Measurements from ENCODE around the gene GRAMD1B. TPM values are rescaled to one million over a fixed set of nuclear protein-coding genes. Genes with fewer than 3 reads are reported as not detected.
A peak's percentile ranks its signal among the peaks of the same experiment; 100 is the strongest.

The GRAMD1B gene
- polyA plus RNA-seq, 10 donors = 3.9 to 9.8 (median 8.4) TPM

DNA sequence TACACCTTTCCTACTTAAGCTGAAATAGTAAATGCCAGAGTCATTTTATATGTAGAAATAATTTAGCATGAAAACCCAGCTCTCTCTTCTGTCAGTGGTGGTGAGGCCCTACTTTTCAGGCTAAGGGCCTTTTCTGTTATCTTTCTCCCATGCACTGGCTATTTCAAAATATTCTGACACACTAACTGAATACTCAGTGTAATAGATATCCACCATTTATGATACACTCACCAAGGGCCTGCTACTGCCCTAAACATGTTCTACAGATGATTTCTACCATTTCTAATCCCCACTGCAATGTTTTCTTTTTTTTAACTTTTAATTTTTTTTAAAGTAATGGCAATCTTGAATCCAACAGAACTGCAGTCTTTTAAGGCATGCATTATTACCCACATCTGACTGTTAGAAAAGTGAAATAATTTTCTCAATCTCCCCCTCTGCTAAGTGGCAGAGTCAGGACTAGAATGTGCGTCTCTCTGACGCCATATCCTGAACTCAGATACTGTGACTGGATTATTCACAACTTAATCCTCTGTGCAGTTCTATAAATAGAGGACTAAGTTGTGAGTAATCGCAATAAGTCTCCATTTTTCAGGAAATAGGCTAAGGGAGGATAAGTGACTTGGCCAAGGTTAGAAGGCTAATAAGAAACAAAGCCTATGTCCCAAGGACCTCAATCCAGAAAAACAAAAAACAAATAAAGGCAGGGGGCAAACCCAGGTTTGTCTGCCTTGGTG lies 44.0 kb downstream of the GRAMD1B start:
- DNase-seq = peak in 1 of 3 donors; percentile 82

DNA sequence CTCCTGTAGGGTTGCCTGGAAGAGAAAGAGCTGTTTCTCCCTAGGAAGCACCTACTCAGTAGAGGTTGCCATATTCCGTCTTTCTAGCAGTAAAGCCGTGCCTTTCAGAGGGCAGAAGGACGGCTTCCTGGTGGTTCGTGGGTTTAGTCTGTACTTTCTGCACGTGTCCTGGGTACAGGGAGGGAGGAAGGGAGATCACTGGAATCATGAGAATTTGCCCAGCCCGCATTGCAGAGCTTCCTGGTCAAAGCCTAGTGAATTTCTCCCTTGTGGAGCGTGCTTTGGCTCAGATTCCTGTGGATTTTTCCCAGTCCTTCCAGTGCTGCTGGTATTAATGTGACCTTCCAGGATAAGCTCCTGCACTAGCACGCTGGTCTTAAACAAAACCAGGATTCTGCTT lies 44.9 kb downstream of the GRAMD1B start:
- peak in 1 of 3 donors; percentile 19 for DNase-seq

DNA sequence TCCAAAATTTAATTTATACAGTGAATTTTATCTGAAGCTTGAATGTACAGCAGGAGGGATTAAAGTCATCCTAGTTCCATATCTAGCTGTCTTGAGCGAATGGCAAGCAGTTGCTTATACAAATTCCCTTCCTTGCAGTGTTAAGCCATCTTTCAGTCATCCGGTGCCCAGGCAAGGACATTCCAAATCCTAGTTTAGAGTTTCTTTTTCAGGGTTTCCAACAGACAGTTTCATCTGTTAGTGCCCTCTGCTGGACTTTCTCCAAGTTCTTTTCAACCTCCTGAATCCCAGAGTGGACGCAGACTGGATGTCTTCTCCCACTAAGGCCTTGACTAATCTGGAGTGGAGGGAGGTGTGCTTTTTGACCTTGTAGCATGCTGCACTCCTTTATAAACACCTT lies 45.4 kb downstream of the GRAMD1B start:
- no peak for DNase-seq

- DNase-seq = no peak
Observed at GRCh38 chr11:123477205-123477907, 47.3 kb downstream of the GRAMD1B start.

DNA sequence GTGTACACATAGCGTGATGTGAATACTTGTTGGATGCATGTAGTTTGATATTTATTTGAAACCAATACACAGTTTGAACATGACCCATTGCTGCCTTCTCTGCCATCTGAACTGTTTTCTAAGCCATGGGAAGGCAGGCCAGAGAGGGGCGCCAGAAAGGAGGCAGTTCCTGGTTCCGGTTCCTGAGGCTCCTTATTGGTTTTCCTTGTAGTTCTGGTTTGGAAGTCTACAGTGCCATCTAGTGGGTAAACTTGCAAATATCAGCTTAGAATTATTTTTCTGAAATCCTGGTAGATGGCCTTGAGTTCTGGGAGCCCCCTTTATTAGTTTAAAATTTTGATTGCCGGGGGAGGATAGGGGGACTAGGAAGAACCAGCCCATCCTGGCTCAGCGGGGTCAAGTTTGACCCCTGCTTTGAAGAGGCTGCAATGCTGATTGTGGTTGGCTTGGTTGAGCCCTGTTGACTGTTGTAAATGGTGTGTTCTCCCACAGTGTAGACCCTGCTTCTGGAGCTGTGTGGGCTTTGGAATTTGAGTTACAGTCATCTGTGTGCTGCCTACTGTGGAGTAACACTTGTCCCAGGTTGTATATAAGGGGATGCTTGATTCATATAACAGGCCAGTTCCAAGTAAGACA lies 48.4 kb downstream of the GRAMD1B start:
- peak; percentile 69 to 82 (median 73) for DNase-seq

- no peak for DNase-seq
Observed at GRCh38 chr11:123479048-123479837, 49.2 kb downstream of the GRAMD1B start.

- DNase-seq = no peak
Observed at GRCh38 chr11:123480290-123480815, 50.3 kb downstream of the GRAMD1B start.

- no peak for DNase-seq
Observed at GRCh38 chr11:123480882-123481281, 50.8 kb downstream of the GRAMD1B start.

DNA sequence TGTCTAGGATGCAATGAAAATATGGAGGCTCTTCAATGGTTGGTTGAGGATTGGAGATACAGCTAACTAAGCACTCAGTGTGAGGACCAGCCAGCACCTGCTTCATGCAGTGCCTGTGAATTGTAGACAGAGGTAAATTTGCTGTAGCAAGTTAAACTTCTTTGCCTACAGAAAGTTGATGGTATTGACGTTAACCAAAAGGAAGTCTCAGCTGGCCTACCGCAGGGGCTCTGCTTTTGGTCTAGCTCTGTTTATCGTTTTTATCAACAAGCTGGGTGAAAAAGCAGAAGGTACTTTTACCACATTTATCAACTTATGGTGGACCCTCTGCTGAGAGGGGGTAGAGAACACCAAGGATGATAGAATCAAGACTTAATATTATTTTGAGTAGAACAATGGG lies 51.6 kb downstream of the GRAMD1B start:
- no peak for DNase-seq

GRCh38 chr11:123482218-123482617 lies 52.1 kb downstream of the GRAMD1B start:
- no peak for DNase-seq

DNA sequence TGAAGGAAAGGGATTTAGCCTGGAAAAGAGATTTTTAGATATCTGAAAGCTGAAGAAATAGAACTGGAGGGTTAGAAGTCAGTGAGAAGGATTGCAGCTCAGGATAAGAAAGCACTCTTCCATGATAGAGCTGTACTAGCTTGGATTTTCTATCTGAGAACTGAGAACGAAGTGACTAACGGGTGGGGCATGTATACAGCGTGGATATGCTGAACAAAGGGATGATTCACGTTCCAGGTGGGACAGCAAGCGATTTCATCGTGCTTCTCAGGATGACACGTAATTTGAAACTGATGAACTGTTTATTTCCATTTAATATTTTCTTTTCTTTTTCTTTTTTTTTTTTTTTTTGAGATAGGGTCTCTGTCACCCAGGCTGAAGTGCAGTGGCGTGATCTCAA lies 53.0 kb downstream of the GRAMD1B start:
- DNase-seq = no peak

DNA sequence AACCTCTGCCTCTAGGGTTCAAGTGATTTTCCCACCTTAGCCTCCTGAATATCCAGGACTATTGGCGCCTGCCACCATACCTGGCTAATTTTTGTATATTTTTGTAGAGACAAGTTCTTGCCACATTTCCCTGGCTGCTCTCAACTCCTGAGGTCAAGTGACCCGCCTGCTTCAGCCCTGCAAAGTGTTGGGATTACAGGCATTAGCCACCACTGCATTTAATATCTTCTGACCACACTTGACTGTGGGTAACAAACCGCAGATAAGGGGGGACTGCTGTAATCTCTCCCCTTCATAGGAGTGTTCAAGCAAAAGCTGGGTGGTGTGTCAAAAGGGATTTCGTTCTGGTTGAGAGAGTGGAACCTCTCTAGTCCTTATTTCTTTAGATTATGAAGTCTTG lies 53.4 kb downstream of the GRAMD1B start:
- DNase-seq = no peak

- DNase-seq = no peak
Observed at GRCh38 chr11:123484448-123484847, 54.4 kb downstream of the GRAMD1B start.

GRCh38 chr11:123487157-123487744 lies 57.2 kb downstream of the GRAMD1B start:
- DNase-seq = no peak

DNA sequence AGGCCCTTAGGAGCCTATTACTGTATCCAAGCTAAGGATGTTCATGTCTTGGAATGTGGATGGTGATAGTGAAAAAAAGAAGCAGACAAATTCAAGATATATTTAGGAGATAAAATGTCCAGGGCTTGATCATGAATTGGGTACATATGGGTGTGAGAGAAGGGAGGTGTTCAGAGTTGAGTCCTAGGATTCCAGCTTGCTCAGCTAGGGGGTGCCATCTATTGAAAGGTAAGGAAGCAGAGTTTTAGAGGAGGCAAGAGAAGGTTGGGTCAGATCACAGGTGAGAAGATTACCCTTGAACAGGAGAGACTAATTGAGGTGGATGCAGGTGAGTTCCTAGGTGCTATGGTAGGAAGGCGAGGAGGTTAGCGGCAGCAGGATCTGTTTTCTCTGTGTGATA lies 60.5 kb downstream of the GRAMD1B start:
- DNase-seq = no peak

DNA sequence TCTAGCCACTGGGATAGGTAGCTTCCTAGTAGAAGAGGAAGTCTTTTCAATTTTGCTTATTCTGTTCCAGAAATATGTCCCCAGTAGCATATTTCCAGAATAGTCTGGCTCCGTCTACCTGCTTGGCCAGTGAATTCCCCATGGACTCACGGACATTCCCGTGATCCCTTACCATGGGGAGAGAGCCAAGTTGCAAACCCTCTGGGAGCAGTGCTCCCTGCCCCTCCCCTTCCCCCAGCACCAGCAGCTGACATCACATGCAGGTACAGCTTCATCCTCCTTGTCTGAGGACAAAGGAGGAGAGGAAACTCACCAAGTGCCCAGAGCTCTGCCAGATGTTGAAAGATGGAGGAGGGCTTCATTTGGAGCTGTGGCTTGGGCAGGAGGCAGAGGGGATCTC lies 61.2 kb downstream of the GRAMD1B start:
- no peak for DNase-seq

- no peak for DNase-seq
Observed at GRCh38 chr11:123493349-123494063, 63.4 kb downstream of the GRAMD1B start.

DNA sequence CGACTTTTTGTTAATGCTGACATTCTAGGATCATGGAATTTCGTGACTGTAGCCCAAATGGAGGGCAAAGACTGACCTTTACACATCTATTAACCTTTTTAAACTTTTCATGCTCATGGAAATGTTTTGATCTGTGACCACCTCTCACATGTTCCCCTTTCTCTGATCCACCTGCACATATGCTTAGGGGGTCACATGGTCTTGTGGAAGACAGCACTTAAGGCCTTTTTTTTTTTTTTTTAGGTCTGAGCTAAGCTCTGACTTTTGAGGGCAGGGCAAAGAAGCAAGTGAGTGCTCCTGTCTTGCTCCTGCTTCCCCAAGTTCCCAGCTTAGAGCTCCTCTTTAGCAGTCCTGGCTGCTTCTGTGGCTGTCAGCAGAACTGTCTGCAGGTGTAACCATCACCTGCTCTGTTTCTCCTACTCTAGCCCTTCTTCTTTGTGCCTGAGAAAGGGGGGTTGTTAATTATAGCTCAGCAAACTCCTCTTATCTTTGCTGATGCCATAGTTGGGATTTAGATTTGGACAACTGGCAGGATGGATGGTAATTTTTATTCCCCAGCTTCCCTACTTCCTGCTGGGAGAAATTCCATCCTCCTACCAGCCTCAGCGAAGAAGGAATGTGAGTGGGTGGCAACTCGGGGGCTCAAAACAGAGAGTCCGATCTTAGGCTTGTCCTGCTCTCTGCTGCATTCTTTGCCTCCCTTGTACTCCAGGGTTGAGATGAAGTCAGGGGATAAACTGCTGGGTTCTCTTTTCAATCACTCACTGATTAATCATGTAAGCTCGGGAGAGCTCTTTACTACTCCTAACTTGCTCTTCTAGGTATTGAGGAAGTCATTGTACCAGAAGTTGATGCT lies 64.4 kb downstream of the GRAMD1B start:
- no peak for DNase-seq

GRCh38 chr11:123504401-123504800 lies 74.3 kb downstream of the GRAMD1B start:
- DNase-seq = no peak
